Hepatocyte (in vitro differentiated cells): ENCODE data around the gene MYRIP. TPM values are rescaled to one million over a fixed set of nuclear protein-coding genes. Genes with fewer than 3 reads are reported as not detected.

Experiments
- DNase-seq: peaks from one replicate; pipeline ENCODE4 v3.0.0-alpha.2; 2016; ENCODE audit warnings: low spot score
- H2AFZ ChIP-seq: fragments of 200-600 bp; sonication (generic); 2 replicates; pipeline ENCODE4 v1.6.0; 2016; ENCODE audit warnings: antibody characterized with exemption, mild to moderate bottlenecking
- H3K27ac ChIP-seq: fragments of 200-600 bp; sonication (generic); 2 replicates; pipeline ENCODE4 v1.5.1; 2016; ENCODE audit warnings: mild to moderate bottlenecking
- H3K27me3 ChIP-seq: fragments of 200-600 bp; sonication (generic); 2 replicates; pipeline ENCODE4 v1.6.1; 2016
- H3K36me3 ChIP-seq: fragments of 200-600 bp; sonication (generic); replicated peaks from 2 replicates; pipeline ENCODE4 v1.5.1; 2016; ENCODE audit warnings: low read depth; ENCODE audit not compliant: insufficient read depth
- H3K4me1 ChIP-seq: fragments of 200-600 bp; sonication (generic); 2 replicates; pipeline ENCODE4 v1.5.1; 2016; ENCODE audit warnings: mild to moderate bottlenecking, moderate library complexity; ENCODE audit not compliant: insufficient read depth
- H3K4me2 ChIP-seq: fragments of 200-600 bp; sonication (generic); 2 replicates; pipeline ENCODE4 v1.6.0; 2016
- H3K4me3 ChIP-seq: fragments of 200-600 bp; sonication (generic); 2 replicates; pipeline ENCODE4 v1.5.1; 2016; ENCODE audit warnings: mild to moderate bottlenecking
- H3K79me2 ChIP-seq: fragments of 200-600 bp; sonication (generic); 2 replicates; pipeline ENCODE4 v1.6.0; 2017; ENCODE audit warnings: mild to moderate bottlenecking
- H3K9me2 ChIP-seq: fragments of 200-600 bp; sonication (generic); replicated peaks from 2 replicates; pipeline ENCODE4 v1.6.0; 2017; ENCODE audit warnings: mild to moderate bottlenecking; ENCODE audit not compliant: insufficient read depth
- H3K9me3 ChIP-seq: fragments of 200-600 bp; sonication (generic); 2 replicates; pipeline ENCODE4 v1.5.1; 2016; ENCODE audit warnings: low read depth, mild to moderate bottlenecking
- H4K20me1 ChIP-seq: fragments of 200-600 bp; sonication (generic); 2 replicates; pipeline ENCODE4 v1.6.0; 2016; ENCODE audit warnings: mild to moderate bottlenecking; ENCODE audit not compliant: insufficient read depth, poor library complexity, severe bottlenecking
- CTCF ChIP-seq: fragments of 200-600 bp; sonication (generic); IDR thresholded peaks from 2 replicates; pipeline ENCODE4 v1.5.1; 2016; ENCODE audit warnings: antibody characterized with exemption, mild to moderate bottlenecking; ENCODE audit not compliant: poor library complexity
- EZH2 ChIP-seq: fragments of 200-600 bp; sonication (generic); IDR thresholded peaks from 2 replicates; pipeline ENCODE4 v1.6.1; 2016; ENCODE audit warnings: antibody characterized with exemption, mild to moderate bottlenecking, borderline replicate concordance
- EZH2phosphoT487 ChIP-seq: fragments of 200-600 bp; sonication (generic); IDR thresholded peaks from one replicate; pipeline ENCODE4 v1.6.1; 2018; ENCODE audit warnings: antibody characterized with exemption, mild to moderate bottlenecking, low read depth, moderate library complexity; ENCODE audit not compliant: unreplicated experiment, severe bottlenecking
- WGBS: methylation state at CpG from one replicate; pipeline ENCODE4 v1.1.6; 2016; ENCODE audit warnings: low lambda C conversion rate; ENCODE audit errors: missing lambda C conversion rate; 5-methylcytosine and 5-hydroxymethylcytosine counted together
- polyA plus RNA-seq: library from polyadenylated mRNA; unstranded; fragments of >200 nt; fragmentation: Nextera tagmentation; extraction: Ambion mirVana; gene quantifications from 2 replicates; pipeline ENCODE4 v1.2.1, GENCODE V29; 2016
- total RNA-seq: library from RNA; depleted of rRNA; stranded (reverse); fragments of >200 nt; gene quantifications from 2 replicates; pipeline ENCODE4 v1.2.3, GENCODE V29; 2014

MYRIP gene
- total and polyA plus RNA-seq, 2 experiments from 2014 or later = 0.57 TPM; not detected in 1

- Histone ChIP-seq H3K36me3 (no peaks in the 10 kb centered on the region), H4K20me1 (no peaks in the 10 kb centered on the region), H2AFZ (no peak overlapping the region), H3K79me2 (no peaks in the 10 kb centered on the region), H3K9me3 (no peaks in the 10 kb centered on the region), H3K27me3 (no peaks in the 10 kb centered on the region), H3K27ac (no peak overlapping the region), H3K9me2 (no peaks in the 10 kb centered on the region), H3K4me3 (no peak overlapping the region), H3K4me1 (no peaks in the 10 kb centered on the region), H3K4me2 (no peak overlapping the region)
- DNase-seq = no peak
- WGBS = 61% methylated on average over 3 of the region's 3 CpGs
- TF ChIP-seq EZH2 = no peak
- no peak for TF ChIP-seq CTCF
- no peak for TF ChIP-seq EZH2phosphoT487
Measured at GRCh38 chr3:39781632-39782031, 27.8 kb upstream of the MYRIP start.

GRCh38 chr3:39783680-39784079 lies 25.7 kb upstream of the MYRIP start:
- Histone ChIP-seq H3K36me3 (no peaks in the 10 kb centered on the region), H3K9me3 (no peaks in the 10 kb centered on the region), H3K79me2 (no peaks in the 10 kb centered on the region), H2AFZ (no peak overlapping the region), H3K4me2 (no peak overlapping the region), H3K9me2 (no peaks in the 10 kb centered on the region), H3K4me1 (no peaks in the 10 kb centered on the region), H4K20me1 (no peaks in the 10 kb centered on the region), H3K27me3 (no peaks in the 10 kb centered on the region), H3K27ac (no peak overlapping the region), H3K4me3 (no peak overlapping the region)
- WGBS = 71% methylated on average over 4 of the region's 4 CpGs
- no peak for DNase-seq
- no peak for TF ChIP-seq EZH2
- no peak for TF ChIP-seq CTCF
- TF ChIP-seq EZH2phosphoT487 = no peak

- Histone ChIP-seq H3K27me3 (no peaks in the 10 kb centered on the region), H2AFZ (no peak overlapping the region), H3K79me2 (no peaks in the 10 kb centered on the region), H3K9me3 (no peaks in the 10 kb centered on the region), H3K9me2 (no peaks in the 10 kb centered on the region), H3K27ac (no peak overlapping the region), H4K20me1 (no peaks in the 10 kb centered on the region), H3K36me3 (no peaks in the 10 kb centered on the region), H3K4me2 (no peak overlapping the region), H3K4me1 (no peaks in the 10 kb centered on the region), H3K4me3 (no peak overlapping the region)
- 91% methylated on average over 1 of the region's 1 CpG for WGBS
- no peak for DNase-seq
- TF ChIP-seq EZH2 = no peak
- no peak for TF ChIP-seq EZH2phosphoT487
- no peak for TF ChIP-seq CTCF
Measured at GRCh38 chr3:39784922-39785321, 24.5 kb upstream of the MYRIP start.
